ENCODE results near the gene PGP.

The PGP gene

DNA sequence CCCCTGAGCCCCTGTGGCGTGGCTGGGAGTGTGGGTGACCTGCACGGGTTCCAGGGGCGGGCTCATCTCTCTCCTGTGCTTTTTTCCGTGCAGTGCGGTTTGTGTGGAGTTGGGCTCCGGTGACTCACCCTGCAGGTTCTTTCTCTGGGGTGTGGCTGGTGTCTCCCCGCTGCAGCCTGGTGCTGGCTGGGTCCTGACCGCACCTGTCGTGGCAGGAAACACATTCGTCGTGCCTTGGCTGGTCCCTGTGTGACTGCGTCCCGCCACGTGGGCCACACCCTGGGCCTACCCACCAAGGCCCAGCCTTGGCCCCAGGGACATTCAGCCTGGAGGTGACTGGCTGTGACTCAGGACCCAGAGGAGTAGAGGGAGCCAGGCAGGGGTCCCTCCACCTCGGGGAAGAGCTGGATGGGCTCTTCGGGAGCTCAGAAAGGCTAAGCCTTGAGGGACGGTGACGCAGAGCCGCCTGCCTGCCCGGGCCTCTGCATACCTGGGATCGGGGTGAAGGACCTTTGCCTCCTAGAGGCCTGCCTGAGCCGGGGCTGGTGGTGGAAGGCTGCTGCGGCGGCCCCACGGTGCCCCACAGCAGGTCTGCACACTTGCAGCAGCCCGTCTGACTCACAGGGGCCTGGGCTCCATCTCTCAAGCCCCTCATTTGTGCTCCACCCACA lies 51.3 kb downstream of the PGP start:
- no peak for DNase-seq (ENCODE audit: low spot score)

DNA sequence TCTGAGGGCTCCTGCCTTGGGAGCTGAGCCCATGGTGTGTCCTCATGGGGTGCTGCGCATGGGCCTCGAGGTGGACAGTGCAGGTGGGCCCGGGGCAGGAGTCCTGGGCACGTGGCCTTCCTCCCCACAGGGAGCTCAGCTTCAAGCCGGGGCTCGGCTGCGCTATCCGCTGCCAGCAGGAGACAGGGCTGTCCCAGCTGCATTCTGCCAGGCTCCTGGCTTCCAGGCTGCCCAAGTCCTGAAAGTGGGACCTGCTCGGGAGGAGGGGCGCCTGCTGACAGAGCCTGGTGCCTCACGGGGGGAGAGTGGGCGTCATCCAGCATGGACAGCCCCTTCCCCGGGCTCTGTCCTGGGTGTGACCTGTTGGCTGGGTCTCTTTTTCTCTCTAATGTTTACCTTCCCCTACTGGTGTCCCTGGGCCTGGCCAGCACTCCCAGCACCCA lies 51.9 kb downstream of the PGP start:
- DNase-seq (ENCODE audit: low spot score): no peak

DNA sequence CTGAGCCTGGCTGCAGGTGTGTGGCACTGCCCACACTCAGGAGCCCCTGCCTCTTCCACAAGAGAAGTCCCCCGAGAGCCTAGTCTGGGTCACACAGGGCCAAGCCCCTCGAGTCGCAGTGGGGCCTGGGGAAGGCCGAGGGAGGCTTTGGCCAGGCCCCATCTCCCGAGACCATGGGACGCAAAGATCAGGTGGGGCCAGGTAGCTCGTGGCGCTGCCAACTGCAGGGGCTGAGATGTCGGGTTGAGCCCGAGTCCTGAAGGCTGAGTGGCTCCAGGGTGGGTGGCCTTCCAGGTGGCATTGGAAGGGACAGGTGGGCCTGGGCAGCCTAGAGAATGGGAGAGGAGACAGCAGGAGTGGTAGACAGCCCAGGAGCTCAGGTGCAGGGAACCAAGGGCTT lies 52.7 kb downstream of the PGP start:
- no peak for DNase-seq (ENCODE audit: low spot score)
